ENCODE results near the gene ABCA3. TPM values are rescaled to one million over a fixed set of nuclear protein-coding genes. Genes with fewer than 3 reads are reported as not detected.

ABCA3 gene
- total and polyA plus RNA-seq, 2 of the 8 experiments (the other 6 are each of a cell fraction or from before 2014, with no cell fraction given): 5.7 to 7.9 TPM

- no peak overlapping the region for H4K91ac ChIP-seq (replicated peaks; ENCODE audit: insufficient read length, low read length)
- WGBS, 2 experiments (ENCODE audit: extremely low coverage in 1 of 2, insufficient coverage in 1 of 2, insufficient read length in 1 of 2, insufficient replicate concordance in 2 of 2, low coverage in 1 of 2, low lambda C conversion rate in 2 of 2, missing lambda C conversion rate in 1 of 2): 97% methylated on average over 26 of the region's 26 CpGs; no CpG with 5 or more reads in 1 of the 2 experiments
- H2AK5ac ChIP-seq (ENCODE audit: low read depth, low read length): no peak overlapping the region
- H3K23me2 ChIP-seq (ENCODE audit: low read depth, low read length): no peaks in the 10 kb centered on the region
- H2AFZ ChIP-seq (ENCODE audit: low read length): no peak overlapping the region
- H3K18ac ChIP-seq (ENCODE audit: extremely low read depth, low read length): no peak overlapping the region
- no peaks in the 10 kb centered on the region for H3K9me3 ChIP-seq (ENCODE audit: insufficient read depth in 2 of 2, low read depth in 1 of 2, low read length in 1 of 2)
- no peak overlapping the region for H4K5ac ChIP-seq (ENCODE audit: insufficient read length, low read depth, low read length)
- no peak overlapping the region for H3K23ac ChIP-seq (ENCODE audit: insufficient read length)
- no peaks in the 10 kb centered on the region for H3K36me3 ChIP-seq (ENCODE audit: control insufficient read depth in 2 of 4, insufficient read depth in 4 of 4, low read length in 3 of 4)
- H3K4me1 ChIP-seq (replicated peaks in 1 of 4; ENCODE audit: control insufficient read depth in 3 of 4, insufficient read depth in 4 of 4, low read length in 3 of 4): 0 out of 7 replicates have a peak, but pooled peaks cover 0 to 2% (median 0%) of the 10 kb centered on the region in 4 experiments
- peak overlapping the region; percentile 63; the same call in 1 of the 2 replicates for H4K8ac ChIP-seq (ENCODE audit: extremely low read depth, insufficient read depth, low read length)
- no peak overlapping the region for H3K4me3 ChIP-seq (ENCODE audit: extremely low read depth in 1 of 4, insufficient read depth in 2 of 4, low read depth in 3 of 4, low read length in 4 of 4)
- CTCF ChIA-PET (ENCODE audit: partially characterized antibody): interaction anchor here (0.9 to 1.4 kb wide), 3 partner anchors 12 to 19 kb away, joined by 3 to 7 read pairs (median 4); no protein-coding TSS in a partner anchor
- no peak overlapping the region for H3K56ac ChIP-seq (replicated peaks; ENCODE audit: insufficient read length, low read depth, low read length)
- no peak overlapping the region for H2BK5ac ChIP-seq (ENCODE audit: low read depth, low read length)
- H3K79me2 ChIP-seq (ENCODE audit: control insufficient read depth in 1 of 2, insufficient read depth in 2 of 2, low read length in 2 of 2): no peaks in the 10 kb centered on the region
- H3K14ac ChIP-seq (ENCODE audit: insufficient read length): no peak overlapping the region
- FAIRE-seq: no peak
- no peak overlapping the region for H3K4ac ChIP-seq (replicated peaks; ENCODE audit: insufficient read length, low read depth, low read length)
- no peaks in the 10 kb centered on the region for H3K27me3 ChIP-seq (replicated peaks in 1 of 4; ENCODE audit: control insufficient read depth in 3 of 4, extremely low read depth in 1 of 4, insufficient read depth in 3 of 4, low read length in 3 of 4)
- no peak overlapping the region for H3K9ac ChIP-seq (replicated peaks in 1 of 4; ENCODE audit: extremely low read depth in 1 of 4, low read depth in 3 of 4, low read length in 3 of 4)
- H2BK120ac ChIP-seq (replicated peaks; ENCODE audit: low read depth, low read length): no peak overlapping the region
- DNase-seq (ENCODE audit: low read depth in 1 of 2, low spot score in 2 of 2): no peak
- H2BK12ac ChIP-seq (ENCODE audit: low read depth, low read length): no peak overlapping the region
- no peaks in the 10 kb centered on the region for H3K79me1 ChIP-seq (ENCODE audit: low read depth, low read length)
- no peaks in the 10 kb centered on the region for H4K20me1 ChIP-seq (replicated peaks in 1 of 2; ENCODE audit: control insufficient read depth in 1 of 2, insufficient read depth in 2 of 2, low read length in 2 of 2)
- H2BK20ac ChIP-seq (ENCODE audit: low read length): no peak overlapping the region
- POLR2A ChIA-PET (ENCODE audit: partially characterized antibody): interaction anchor here (0.7 to 1.5 kb wide), 2 partner anchors 56 to 62 kb away, joined by 3 to 4 read pairs; partner anchors contain the start of gene RNPS1
- no peak overlapping the region for H3K27ac ChIP-seq (ENCODE audit: low read depth, low read length)
- H2BK15ac ChIP-seq (ENCODE audit: low read length): no peak overlapping the region
- H3K4me2 ChIP-seq (ENCODE audit: insufficient read depth in 1 of 2, low read depth in 2 of 2, low read length in 2 of 2): no peak overlapping the region
- TF ChIP-seq USF2 (IDR thresholded peaks at IDR 0.05; ENCODE audit: low read length) (no peak), GTF2F1 (IDR thresholded peaks at IDR 0.05; ENCODE audit: borderline replicate concordance, low read depth, low read length) (no peak), TCF12 (IDR thresholded peaks at IDR 0.05; ENCODE audit: low read depth, low read length) (no peak), HDAC2 (IDR thresholded peaks at IDR 0.05; ENCODE audit: borderline replicate concordance in 1 of 2, low read depth in 2 of 2, low read length in 2 of 2) (no peak), RBBP5 (IDR thresholded peaks at IDR 0.05; ENCODE audit: borderline replicate concordance, low read depth, low read length) (no peak), TBP (IDR thresholded peaks at IDR 0.05; ENCODE audit: low read depth, low read length) (no peak), CTBP2 (IDR thresholded peaks at IDR 0.05; ENCODE audit: borderline replicate concordance, insufficient read depth, insufficient read length, low read length) (no peak), SUZ12 (IDR thresholded peaks at IDR 0.05; ENCODE audit: low read length) (no peak), KDM1A (IDR thresholded peaks at IDR 0.05; ENCODE audit: borderline replicate concordance, low read length) (no peak), CREB1 (IDR thresholded peaks at IDR 0.05) (no peak), CBX5 (IDR thresholded peaks at IDR 0.05; ENCODE audit: low read depth, low read length) (no peak), TAF1 (IDR thresholded peaks at IDR 0.05; ENCODE audit: low read depth, low read length) (no peak)
Observed at GRCh38 chr16:2324296-2324859, 16.1 kb downstream of the ABCA3 start.

Measured in H1 (cell line).